Measurements from ENCODE around the gene TACO1.

DNA sequence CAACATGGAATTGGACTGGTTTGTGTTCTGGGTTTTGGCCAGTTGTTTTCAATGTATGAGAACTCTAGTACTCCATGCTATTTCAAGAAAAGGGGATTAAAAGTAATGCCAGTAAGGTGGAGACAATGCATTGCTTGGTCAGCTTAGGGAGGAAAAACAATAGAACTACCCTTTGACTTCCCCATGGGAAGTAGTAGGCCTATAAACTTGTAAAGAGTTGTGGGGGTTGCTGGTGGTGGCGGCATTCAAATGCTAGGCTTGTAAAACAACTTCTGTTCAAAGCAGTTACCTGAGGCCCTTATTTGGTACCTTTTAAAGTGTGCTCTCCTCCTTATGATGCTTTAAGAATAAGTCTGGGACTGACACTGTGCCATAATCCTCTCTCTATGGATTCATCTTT lies 30.9 kb downstream of the TACO1 start:
- TF ChIP-seq, protein P1, sequence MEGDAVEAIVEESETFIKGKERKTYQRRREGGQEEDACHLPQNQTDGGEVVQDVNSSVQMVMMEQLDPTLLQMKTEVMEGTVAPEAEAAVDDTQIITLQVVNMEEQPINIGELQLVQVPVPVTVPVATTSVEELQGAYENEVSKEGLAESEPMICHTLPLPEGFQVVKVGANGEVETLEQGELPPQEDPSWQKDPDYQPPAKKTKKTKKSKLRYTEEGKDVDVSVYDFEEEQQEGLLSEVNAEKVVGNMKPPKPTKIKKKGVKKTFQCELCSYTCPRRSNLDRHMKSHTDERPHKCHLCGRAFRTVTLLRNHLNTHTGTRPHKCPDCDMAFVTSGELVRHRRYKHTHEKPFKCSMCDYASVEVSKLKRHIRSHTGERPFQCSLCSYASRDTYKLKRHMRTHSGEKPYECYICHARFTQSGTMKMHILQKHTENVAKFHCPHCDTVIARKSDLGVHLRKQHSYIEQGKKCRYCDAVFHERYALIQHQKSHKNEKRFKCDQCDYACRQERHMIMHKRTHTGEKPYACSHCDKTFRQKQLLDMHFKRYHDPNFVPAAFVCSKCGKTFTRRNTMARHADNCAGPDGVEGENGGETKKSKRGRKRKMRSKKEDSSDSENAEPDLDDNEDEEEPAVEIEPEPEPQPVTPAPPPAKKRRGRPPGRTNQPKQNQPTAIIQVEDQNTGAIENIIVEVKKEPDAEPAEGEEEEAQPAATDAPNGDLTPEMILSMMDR (IDR thresholded peaks at IDR 0.05): no peak
- TF ChIP-seq ZFX (IDR thresholded peaks at IDR 0.05; ENCODE audit: borderline replicate concordance): no peak

All from 22Rv1 (cell line).